Stomach (tissue), 9 donors: ENCODE data around the gene KIRREL3. TPM values are rescaled to one million over a fixed set of nuclear protein-coding genes. Genes with fewer than 3 reads are reported as not detected.

Experiments used
- DNase-seq, 2 donors: peaks; one replicate each; pipeline versions ENCODE4 v3.0.0 to v3.0.0-alpha.2; 2013 to 2019
- H3K27ac ChIP-seq, 5 donors: fragments of 200-600 bp in 4 of 5; sonication (generic) in 4 of 5; one replicate each; pipeline ENCODE4 v1.5.1; 2013 to 2019; ENCODE audit warnings: mild to moderate bottlenecking in 1 of 5, moderate library complexity in 1 of 5
- H3K27me3 ChIP-seq, 3 donors: fragments of 200-600 bp; sonication (generic); one replicate each; pipeline ENCODE4 v1.5.1; 2017 to 2019; ENCODE audit warnings: mixed run types in 1 of 3
- H3K36me3 ChIP-seq, 4 donors: fragments of 200-600 bp; sonication (generic); 1 replicate in 3 of 4; 2 replicates in 1 of 4; pipeline ENCODE4 v1.5.1; 2016 to 2019
- H3K4me1 ChIP-seq, 4 donors: fragments of 200-600 bp; sonication (generic); one replicate each; pipeline ENCODE4 v1.5.1; 2016 to 2019
- H3K4me3 ChIP-seq, 4 donors: fragments of 200-600 bp; sonication (generic) in 3 of 4; one replicate each; pipeline ENCODE4 v1.5.1; 2016 to 2019; ENCODE audit warnings: mild to moderate bottlenecking in 1 of 4
- H3K9me3 ChIP-seq, 4 donors: fragments of 200-600 bp; sonication (generic); one replicate each; pipeline ENCODE4 v1.5.1; 2016 to 2019
- EP300 ChIP-seq: sonication (generic); formaldehyde crosslinking; IDR thresholded peaks from one replicate; pipeline ENCODE4 v1.6.1; 2017; ENCODE audit warnings: antibody characterized with exemption
- POLR2A ChIP-seq, 4 donors: fragments of 450-650 bp; IDR thresholded peaks; one replicate each; pipeline ENCODE4 v1.6.1; 2016; ENCODE audit warnings: antibody characterized with exemption in 4 of 4, control low read depth in 2 of 4, mild to moderate bottlenecking in 1 of 4, moderate library complexity in 1 of 4
- POLR2AphosphoS5 ChIP-seq, 3 donors: sonication (generic); formaldehyde crosslinking; IDR thresholded peaks; one replicate each; pipeline ENCODE4 v1.6.1; 2016; ENCODE audit warnings: antibody characterized with exemption in 3 of 3
- WGBS, 5 donors: extraction: QIAGEN DNeasy Blood & Tissue Kit in 3 of 5; methylation state at CpG; one replicate each; pipeline versions ENCODE4 v1.1.5 to v1.1.7; 2013 to 2018; 5-methylcytosine and 5-hydroxymethylcytosine counted together
- intact Hi-C: fragments of 100-400 bp; cut with DNase I; formaldehyde crosslinking; loops from one replicate; pipeline ENCODE4 v1.15.1; 2023; ENCODE audit warnings: low total_unique reads
- polyA plus RNA-seq, 3 donors: library from polyadenylated mRNA; stranded (reverse); fragments of 200-250 nt; gene quantifications; one replicate each; pipeline ENCODE4 v1.2.3, GENCODE V29; 2013
- total RNA-seq, 5 donors: library from RNA; depleted of rRNA; stranded (reverse); fragments of >200 nt; gene quantifications; one replicate each; pipeline versions ENCODE4 v1.1.0 to v1.2.3, GENCODE V29; 2014 to 2016
- TF ChIP-seq, protein P1 (sequence below), 7 experiments: fragments of 450-650 bp in 4 of 7; fragments of 200-600 bp in 3 of 7; sonication (generic) in 3 of 7; IDR thresholded peaks; one replicate each; pipeline ENCODE4 v1.5.1; 2016 to 2019; ENCODE audit warnings: antibody characterized with exemption in 7 of 7, control low read depth in 2 of 7, mild to moderate bottlenecking in 1 of 7
- donor health status: healthy with polysubstance abuse.
- donor health status: Bipolar disorder and iron deficiency.
- donor health status: healthy.

The KIRREL3 gene
- total and polyA plus RNA-seq, 8 donors, result 0.10 to 1.7 (median 0.38) TPM; not detected in 4

DNA sequence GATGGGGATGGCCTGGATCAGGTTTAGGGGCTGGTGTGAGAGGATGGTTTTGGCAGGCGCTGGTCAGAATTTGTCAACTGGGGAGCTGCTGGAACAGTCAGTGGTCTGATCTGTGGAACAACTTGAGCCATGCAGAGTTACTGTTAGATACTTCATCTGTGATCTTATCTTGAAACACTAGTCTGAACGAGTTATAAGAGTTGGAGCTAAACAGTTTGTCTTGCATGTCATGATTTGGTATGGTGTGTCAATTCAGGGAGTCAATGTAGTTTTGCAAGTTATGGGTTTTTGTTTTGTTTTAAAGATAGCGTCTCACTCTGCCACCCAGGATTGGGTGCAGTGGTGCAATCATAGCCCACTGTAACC, 591.0 kb downstream of the KIRREL3 start:
- no peak for DNase-seq

DNA sequence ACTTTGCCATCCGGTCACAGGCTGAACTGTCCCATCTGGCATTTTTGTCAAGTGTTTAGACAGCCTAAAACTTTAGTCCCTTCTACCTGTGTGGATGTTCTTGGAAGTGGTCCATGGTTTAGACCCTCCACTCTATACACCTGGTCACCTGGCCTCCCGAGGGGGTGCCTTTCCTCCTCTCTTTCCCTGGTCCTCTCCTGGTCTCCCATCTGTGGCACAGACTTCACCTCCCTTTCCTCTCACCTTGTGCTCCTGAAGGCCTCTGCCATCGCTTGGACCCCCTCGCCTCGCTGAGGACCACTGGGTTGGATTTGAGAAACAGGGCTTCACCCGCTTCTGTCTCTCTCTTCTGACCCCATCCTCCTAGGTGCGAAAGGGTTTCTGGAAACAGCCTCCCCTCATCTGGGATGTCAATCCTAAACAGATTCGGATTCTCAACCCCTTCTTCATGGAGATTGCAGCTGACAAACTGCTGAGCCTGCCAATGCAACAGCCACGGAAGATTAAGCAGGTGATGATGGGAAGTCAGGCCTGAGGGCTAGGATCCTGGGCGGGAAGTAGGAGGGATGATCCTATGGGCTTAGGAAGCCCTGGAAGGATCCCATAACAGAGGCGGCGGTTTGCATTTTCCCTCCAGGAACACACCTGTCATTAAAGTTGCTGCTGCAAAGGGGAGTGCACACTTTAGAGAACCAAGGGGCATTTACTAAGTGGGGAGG, 591.5 kb downstream of the KIRREL3 start:
- intact Hi-C loops, result no loop called here
- no peaks in the 10 kb centered on the region for H3K27me3 ChIP-seq
- no peak overlapping the region for H3K27ac ChIP-seq
- no peak for DNase-seq
- peaks cover 0 to 35% (median 13%) of the 10 kb centered on the region in 4 donors for H3K4me1 ChIP-seq
- peaks cover 10 to 46% (median 39%) of the 10 kb centered on the region in 4 donors for H3K36me3 ChIP-seq
- WGBS, 5 donors, result 91 to 97% (median 93%) methylated on average over 12 of the region's 12 CpGs
- no peak for TF ChIP-seq POLR2AphosphoS5 (IDR thresholded peaks at IDR 0.05)
- TF ChIP-seq, protein P1, sequence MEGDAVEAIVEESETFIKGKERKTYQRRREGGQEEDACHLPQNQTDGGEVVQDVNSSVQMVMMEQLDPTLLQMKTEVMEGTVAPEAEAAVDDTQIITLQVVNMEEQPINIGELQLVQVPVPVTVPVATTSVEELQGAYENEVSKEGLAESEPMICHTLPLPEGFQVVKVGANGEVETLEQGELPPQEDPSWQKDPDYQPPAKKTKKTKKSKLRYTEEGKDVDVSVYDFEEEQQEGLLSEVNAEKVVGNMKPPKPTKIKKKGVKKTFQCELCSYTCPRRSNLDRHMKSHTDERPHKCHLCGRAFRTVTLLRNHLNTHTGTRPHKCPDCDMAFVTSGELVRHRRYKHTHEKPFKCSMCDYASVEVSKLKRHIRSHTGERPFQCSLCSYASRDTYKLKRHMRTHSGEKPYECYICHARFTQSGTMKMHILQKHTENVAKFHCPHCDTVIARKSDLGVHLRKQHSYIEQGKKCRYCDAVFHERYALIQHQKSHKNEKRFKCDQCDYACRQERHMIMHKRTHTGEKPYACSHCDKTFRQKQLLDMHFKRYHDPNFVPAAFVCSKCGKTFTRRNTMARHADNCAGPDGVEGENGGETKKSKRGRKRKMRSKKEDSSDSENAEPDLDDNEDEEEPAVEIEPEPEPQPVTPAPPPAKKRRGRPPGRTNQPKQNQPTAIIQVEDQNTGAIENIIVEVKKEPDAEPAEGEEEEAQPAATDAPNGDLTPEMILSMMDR (IDR thresholded peaks at IDR 0.05), result no peak
- no peak for TF ChIP-seq POLR2A (IDR thresholded peaks at IDR 0.05)
- no peak for TF ChIP-seq EP300
- H3K4me3 ChIP-seq, result no peak overlapping the region
- no peaks in the 10 kb centered on the region for H3K9me3 ChIP-seq

More for the DNA sequence above, 591.0 kb downstream of the KIRREL3 start:
- Histone ChIP-seq H3K27ac (peak overlapping the region in 1 of 5 donors; percentile 29), H3K9me3 (no peaks in the 10 kb centered on the region), H3K4me3 (no peak overlapping the region), H3K36me3 (peaks cover 10 to 46% (median 39%) of the 10 kb centered on the region in 4 donors), H3K4me1 (peaks cover 0 to 41% (median 18%) of the 10 kb centered on the region in 4 donors), H3K27me3 (no peaks in the 10 kb centered on the region)
- TF ChIP-seq EP300 (no peak), POLR2AphosphoS5 (IDR thresholded peaks at IDR 0.05) (no peak), POLR2A (IDR thresholded peaks at IDR 0.05) (no peak)
- TF ChIP-seq, protein P1 (IDR thresholded peaks at IDR 0.05), result no peak
- intact Hi-C loops, result no loop called here
- WGBS, 5 donors, result 72 to 90% (median 77%) methylated on average over 3 of the region's 3 CpGs

DNA sequence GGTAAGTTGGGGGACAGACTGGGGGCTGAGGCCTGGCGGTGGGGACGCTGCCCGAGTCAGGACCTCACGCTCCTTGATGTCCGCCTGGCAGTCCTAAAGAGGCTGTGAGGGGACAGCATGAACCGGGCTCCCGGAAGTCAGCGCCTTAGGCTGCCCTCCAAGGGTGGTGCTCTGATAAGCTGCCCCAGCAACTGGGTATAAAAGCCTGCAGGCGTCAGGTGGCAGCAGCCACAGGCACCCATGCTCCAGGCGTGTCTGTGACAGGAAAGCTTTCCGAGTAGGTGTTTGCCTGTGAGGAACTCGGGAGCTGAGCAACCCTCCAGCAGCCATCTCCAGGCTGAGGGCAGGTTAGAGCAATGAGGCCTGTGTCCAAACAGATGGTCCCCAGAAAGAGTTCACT, 592.1 kb downstream of the KIRREL3 start:
- no peak for DNase-seq
- peaks cover 0 to 33% (median 11%) of the 10 kb centered on the region in 4 donors for H3K4me1 ChIP-seq
- no peak overlapping the region for H3K27ac ChIP-seq
- peaks cover 10 to 44% (median 36%) of the 10 kb centered on the region in 4 donors for H3K36me3 ChIP-seq
- 41 to 89% (median 66%) methylated on average over 10 to 12 of the region's 12 CpGs for WGBS, 5 donors
- intact Hi-C loops, result no loop called here
- TF ChIP-seq, protein P1 (IDR thresholded peaks at IDR 0.05), result no peak
- TF ChIP-seq EP300, result no peak
- TF ChIP-seq POLR2A (IDR thresholded peaks at IDR 0.05), result no peak
- TF ChIP-seq POLR2AphosphoS5 (IDR thresholded peaks at IDR 0.05), result no peak
- H3K9me3 ChIP-seq, result no peaks in the 10 kb centered on the region
- no peaks in the 10 kb centered on the region for H3K27me3 ChIP-seq
- H3K4me3 ChIP-seq, result no peak overlapping the region

DNA sequence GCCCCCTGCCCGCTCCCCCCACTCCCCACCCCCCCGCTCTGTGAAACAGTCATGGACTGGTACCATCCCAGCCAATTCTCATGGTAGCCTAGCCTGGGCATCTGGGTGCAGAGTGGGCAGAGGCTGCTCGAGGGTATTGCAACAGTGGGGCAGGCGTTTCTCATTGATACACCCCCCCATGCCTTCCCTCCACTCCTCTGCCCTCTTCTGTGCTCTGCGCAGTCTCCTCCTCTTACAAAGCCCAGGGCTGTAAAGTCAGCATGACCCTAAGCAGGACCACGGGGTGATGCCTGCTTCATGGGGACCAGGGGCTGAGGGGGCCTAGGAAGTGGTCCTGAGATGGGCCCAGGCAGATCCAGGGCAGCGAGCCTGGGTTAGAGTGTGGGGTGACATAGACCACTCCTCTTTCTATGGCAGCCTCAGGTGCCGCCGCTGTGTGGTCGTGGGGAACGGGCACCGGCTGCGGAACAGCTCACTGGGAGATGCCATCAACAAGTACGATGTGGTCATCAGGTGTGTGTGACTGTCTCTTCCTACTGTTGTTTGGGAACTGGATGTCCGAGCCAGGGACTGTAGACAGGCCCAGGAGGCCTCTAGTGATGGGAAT, 592.8 kb downstream of the KIRREL3 start:
- no peak for TF ChIP-seq POLR2AphosphoS5 (IDR thresholded peaks at IDR 0.05)
- TF ChIP-seq EP300, result no peak
- TF ChIP-seq, protein P1 (IDR thresholded peaks at IDR 0.05), result no peak
- TF ChIP-seq POLR2A (IDR thresholded peaks at IDR 0.05), result no peak
- Histone ChIP-seq H3K27me3 (no peaks in the 10 kb centered on the region), H3K27ac (no peak overlapping the region), H3K4me3 (no peak overlapping the region), H3K9me3 (no peaks in the 10 kb centered on the region), H3K36me3 (peaks cover 10 to 37% (median 29%) of the 10 kb centered on the region in 4 donors), H3K4me1 (peaks cover 0 to 40% (median 13%) of the 10 kb centered on the region in 4 donors)
- 76 to 96% (median 91%) methylated on average over 8 to 15 of the region's 15 CpGs for WGBS, 5 donors
- intact Hi-C loops, result no loop called here
- no peak for DNase-seq
